Activated B cell treated with CpG ODN at 0.5 μM for 24 hours (primary cell): ENCODE results near the gene PTTG1IP2. TPM values are rescaled to one million over a fixed set of nuclear protein-coding genes. Genes with fewer than 3 reads are reported as not detected.

ENCODE experiments used
- ATAC-seq: fragments of 200-7000 bp; cut with Tn5 transposase; one replicate; pipeline ENCODE4 v1.10.0; 2021; ENCODE audit warnings: low read depth, mild to moderate bottlenecking, moderate library complexity
- CTCF ChIA-PET: fragments of 350-600 bp; sonication (Branson Sonifier 250); formaldehyde crosslinking; loops from one replicate; lab custom pipeline; 2021; ENCODE audit warnings: antibody characterized with exemption; lab: Charles Lee
- POLR2A ChIA-PET: fragments of 350-600 bp; sonication (Branson Sonifier 250); formaldehyde crosslinking; loops from one replicate; lab custom pipeline; 2021; ENCODE audit warnings: antibody characterized with exemption; lab: Charles Lee
- DNase-seq: peaks from one replicate; pipeline ENCODE4 v3.0.0; 2022
- H3K27ac Mint-ChIP-seq: one replicate; pipeline ENCODE4 v1.8.0; 2020; ENCODE audit warnings: mixed read lengths
- H3K27me3 Mint-ChIP-seq: one replicate; pipeline ENCODE4 v1.8.0; 2021; ENCODE audit warnings: mixed read lengths
- H3K36me3 Mint-ChIP-seq: one replicate; pipeline ENCODE4 v1.8.0; 2021; ENCODE audit warnings: low read depth, mixed read lengths
- H3K4me1 Mint-ChIP-seq: one replicate; pipeline ENCODE4 v1.8.0; 2021; ENCODE audit warnings: mixed read lengths
- H3K4me3 Mint-ChIP-seq: one replicate; pipeline ENCODE4 v1.8.0; 2020; ENCODE audit warnings: mild to moderate bottlenecking, mixed read lengths
- H3K9me3 Mint-ChIP-seq: one replicate; pipeline ENCODE4 v1.8.0; 2020; ENCODE audit warnings: mixed read lengths
- CTCF ChIP-seq: fragments of 200-600 bp; IDR thresholded peaks from one replicate; pipeline ENCODE4 v1.8.0; 2022; ENCODE audit warnings: antibody characterized with exemption, mild to moderate bottlenecking
- intact Hi-C: fragments of 100-400 bp; cut with micrococcal nuclease; formaldehyde crosslinking; loops from one replicate; pipeline ENCODE4 v1.15.1; 2024
- total RNA-seq: library from RNA; stranded (reverse); gene quantifications from 2 replicates; pipeline ENCODE4 v1.2.3, GENCODE V29; 2022

PTTG1IP2 gene
- total RNA-seq, 1 donor from 2014 or later: not detected

DNA sequence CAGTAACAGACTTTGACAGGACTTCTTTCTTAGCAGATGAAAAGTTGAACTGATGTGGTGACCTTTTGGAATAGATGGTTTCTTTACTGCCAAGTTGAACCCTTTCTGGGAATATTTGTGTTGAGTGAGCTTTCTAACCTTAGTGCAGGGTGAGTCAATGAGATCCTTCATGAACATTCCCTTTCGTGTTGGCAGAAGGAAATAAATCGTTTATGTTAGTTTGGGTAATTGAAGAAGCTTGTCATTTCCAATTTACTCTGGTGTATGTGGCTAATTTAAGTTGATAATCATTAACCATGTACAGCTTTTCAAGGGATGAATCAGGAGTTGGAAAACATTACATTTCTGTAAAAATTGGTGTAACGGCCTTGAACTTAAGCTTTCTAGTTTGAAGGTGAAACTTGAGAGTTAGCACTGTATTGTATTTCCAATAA lies 43.4 kb downstream of the PTTG1IP2 start:
- intact Hi-C loops: no loop called here
- no peak for ATAC-seq
- Mint-ChIP-seq H3K4me3 (no peak overlapping the region), H3K27ac (no peak overlapping the region), H3K4me1 (no peaks in the 10 kb centered on the region), H3K36me3 (no peaks in the 10 kb centered on the region), H3K27me3 (peaks cover 4% of the 10 kb centered on the region), H3K9me3 (no peaks in the 10 kb centered on the region)
- DNase-seq: no peak
- TF ChIP-seq CTCF: no peak
- POLR2A ChIA-PET: no interaction called here
- CTCF ChIA-PET: no interaction called here

DNA sequence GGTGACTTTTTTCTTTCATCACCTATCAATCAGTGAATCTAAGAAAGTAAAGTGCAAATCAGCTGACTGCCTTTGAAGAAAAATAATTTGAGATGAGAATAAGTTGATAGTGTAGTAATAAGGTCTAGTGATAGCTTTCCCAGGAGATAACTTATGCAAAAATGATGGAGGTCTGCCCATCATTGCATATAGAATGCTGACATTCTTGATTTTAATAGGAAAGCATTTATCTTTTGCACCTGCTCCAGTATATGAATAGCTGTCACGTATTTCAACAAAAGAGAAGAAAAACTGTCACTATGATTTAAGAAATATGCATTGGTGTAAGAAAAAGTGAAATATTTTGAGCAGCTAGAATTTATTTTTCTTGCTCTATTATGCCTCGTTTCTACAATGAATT lies 46.8 kb downstream of the PTTG1IP2 start:
- TF ChIP-seq CTCF: no peak
- ChIA-PET POLR2A (no interaction called here), CTCF (no interaction called here)
- H3K27me3 Mint-ChIP-seq: peaks cover 2% of the 10 kb centered on the region
- no peaks in the 10 kb centered on the region for H3K36me3 Mint-ChIP-seq
- intact Hi-C loops: no loop called here
- DNase-seq: no peak
- no peaks in the 10 kb centered on the region for H3K9me3 Mint-ChIP-seq
- no peak for ATAC-seq
- H3K27ac Mint-ChIP-seq: no peak overlapping the region
- H3K4me3 Mint-ChIP-seq: no peak overlapping the region
- H3K4me1 Mint-ChIP-seq: no peaks in the 10 kb centered on the region

DNA sequence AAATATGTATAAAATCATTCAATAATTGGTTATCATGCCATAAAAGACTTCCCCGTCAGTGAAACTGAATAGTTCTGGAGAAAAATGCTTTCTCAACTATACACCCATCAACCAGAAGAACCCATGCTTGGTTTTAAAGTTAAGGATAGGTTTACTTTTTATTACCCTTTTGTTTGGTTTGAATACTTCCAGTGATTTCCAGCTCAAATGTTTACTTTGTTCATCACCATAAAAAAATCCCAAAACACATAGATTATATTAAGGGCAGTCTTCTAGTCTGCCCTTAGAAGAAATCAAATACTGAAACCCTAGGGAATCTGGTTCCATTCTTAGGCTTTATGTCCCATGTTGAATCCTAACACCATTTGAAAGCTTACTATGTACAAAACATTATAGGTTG lies 49.2 kb downstream of the PTTG1IP2 start:
- H3K36me3 Mint-ChIP-seq: no peaks in the 10 kb centered on the region
- no peak for TF ChIP-seq CTCF
- no peak overlapping the region for H3K4me3 Mint-ChIP-seq
- intact Hi-C loops: no loop called here
- H3K27me3 Mint-ChIP-seq: peaks cover 2% of the 10 kb centered on the region
- H3K27ac Mint-ChIP-seq: no peak overlapping the region
- no peaks in the 10 kb centered on the region for H3K4me1 Mint-ChIP-seq
- no peaks in the 10 kb centered on the region for H3K9me3 Mint-ChIP-seq
- ATAC-seq: no peak
- POLR2A ChIA-PET: no interaction called here
- no peak for DNase-seq
- CTCF ChIA-PET: interaction anchor here (1.1 kb wide), 1 partner anchor 229 kb away, joined by 4 read pairs; no protein-coding TSS in a partner anchor

- CTCF ChIA-PET: no interaction called here
- Mint-ChIP-seq H3K36me3 (no peaks in the 10 kb centered on the region), H3K27ac (no peak overlapping the region), H3K4me1 (no peaks in the 10 kb centered on the region), H3K4me3 (no peak overlapping the region), H3K27me3 (no peaks in the 10 kb centered on the region), H3K9me3 (no peaks in the 10 kb centered on the region)
- POLR2A ChIA-PET: no interaction called here
- intact Hi-C loops: no loop called here
- ATAC-seq (no peak), DNase-seq (no peak)
- TF ChIP-seq CTCF: no peak
Measured at GRCh38 chr7:90520484-90520883, 51.0 kb downstream of the PTTG1IP2 start.

- ChIA-PET CTCF (no interaction called here), POLR2A (no interaction called here)
- Mint-ChIP-seq H3K36me3 (peaks cover 1% of the 10 kb centered on the region), H3K27ac (no peak overlapping the region), H3K9me3 (peaks cover 2% of the 10 kb centered on the region), H3K4me1 (no peaks in the 10 kb centered on the region), H3K4me3 (no peak overlapping the region), H3K27me3 (peaks cover 15% of the 10 kb centered on the region)
- no peak for TF ChIP-seq CTCF
- ATAC-seq (no peak), DNase-seq (no peak)
- intact Hi-C loops: no loop called here
Measured at GRCh38 chr7:90530263-90530662, 60.8 kb downstream of the PTTG1IP2 start.
